GM12878 (cell line): ENCODE measurements around the gene CCDC9. TPM values are rescaled to one million over a fixed set of nuclear protein-coding genes. Genes with fewer than 3 reads are reported as not detected.

Experiments
- ATAC-seq: fragments of 200-7000 bp; cut with Tn5 transposase; 3 replicates; pipeline ENCODE4 v1.9.1; 2020; ENCODE audit warnings: mild to moderate bottlenecking, moderate library complexity
- BruUV-seq: library from RNA; stranded (reverse); fragments of 400-500 nt; replicated peaks from 2 replicates; lab custom pipeline; 2021; lab: Mats Ljungman, UMichigan
- CTCF ChIA-PET: fragments of 300-600 bp; sonication (Branson Sonifier 250); formaldehyde crosslinking; extraction: SDS; loops from one replicate; lab custom pipeline; 2021; ENCODE audit warnings: inconsistent platforms; lab: Yijun Ruan, JAX
- POLR2A ChIA-PET: fragments of 350-600 bp; formaldehyde crosslinking; extraction: SDS; loops from one replicate; lab custom pipeline; 2021; ENCODE audit warnings: inconsistent platforms; lab: Charles Lee
- RAD21 ChIA-PET: fragments of 300-600 bp; sonication (Branson Sonifier 250); formaldehyde crosslinking; loops from one replicate; lab custom pipeline; 2023; ENCODE audit warnings: antibody characterized with exemption; ENCODE audit not compliant: unreplicated experiment; lab: Charles Lee
- SMC1A ChIA-PET: fragments of 300-600 bp; sonication (Branson Sonifier 250); formaldehyde crosslinking; loops from one replicate; lab custom pipeline; 2023; ENCODE audit not compliant: unreplicated experiment, uncharacterized antibody; lab: Charles Lee
- DNase-seq: peaks from one replicate; pipeline ENCODE4 v3.0.0-alpha.2; 2011; ENCODE audit warnings: low read depth, low spot score
- FAIRE-seq: peaks from 3 replicates; lab custom pipeline; 2011; peaks lifted over from hg19 to GRCh38; lab: Jason Lieb, UNC
- H2AFZ ChIP-seq: 2 replicates; pipeline ENCODE4 v1.6.0; 2011; ENCODE audit warnings: low read depth, low read length, control low read depth; ENCODE audit not compliant: control insufficient read depth
- H3K27ac ChIP-seq: 2 replicates; pipeline ENCODE4 v1.5.1; 2011; ENCODE audit warnings: control low read depth; ENCODE audit not compliant: control insufficient read depth, insufficient read depth
- H3K27me3 ChIP-seq, 2 experiments: replicated peaks in 1 of 2; 2 replicates each; pipeline versions ENCODE4 v1.6.0 to v1.6.1; 2011; ENCODE audit warnings: low read length in 1 of 2; ENCODE audit not compliant: control insufficient read depth in 2 of 2, insufficient read depth in 2 of 2
- H3K36me3 ChIP-seq, 2 experiments: 2 replicates each; pipeline ENCODE4 v1.5.1; 2011; ENCODE audit warnings: low read length in 1 of 2; ENCODE audit not compliant: control insufficient read depth in 2 of 2, insufficient read depth in 2 of 2
- H3K4me1 ChIP-seq: 2 replicates; pipeline ENCODE4 v1.6.1; 2011; ENCODE audit warnings: mild to moderate bottlenecking, low read length, moderate library complexity, mixed read lengths; ENCODE audit not compliant: control insufficient read depth, insufficient read depth
- H3K4me2 ChIP-seq: 2 replicates; pipeline ENCODE4 v1.6.0; 2011; ENCODE audit warnings: control low read depth; ENCODE audit not compliant: control insufficient read depth, insufficient read depth
- H3K4me3 ChIP-seq: fragments of 200-600 bp; sonication (generic); 2 replicates; pipeline ENCODE4 v1.5.1; 2016
- H3K79me2 ChIP-seq: 2 replicates; pipeline ENCODE4 v1.6.0; 2011; ENCODE audit warnings: low read length; ENCODE audit not compliant: control insufficient read depth, insufficient read depth
- H3K9ac ChIP-seq: 2 replicates; pipeline ENCODE4 v1.8.0; 2011; ENCODE audit warnings: low read length, control low read depth, mixed read lengths; ENCODE audit not compliant: control insufficient read depth, insufficient read depth
- H3K9me3 ChIP-seq: replicated peaks from 3 replicates; pipeline ENCODE4 v1.5.1; 2011; ENCODE audit warnings: mild to moderate bottlenecking, low read length; ENCODE audit not compliant: control insufficient read depth, insufficient read depth
- H4K20me1 ChIP-seq: 2 replicates; pipeline ENCODE4 v1.6.0; 2011; ENCODE audit not compliant: control insufficient read depth, insufficient read depth
- BCL3 ChIP-seq: IDR thresholded peaks from 2 replicates; pipeline ENCODE4 v1.6.1; 2011; ENCODE audit warnings: borderline replicate concordance, low read depth, mild to moderate bottlenecking, moderate library complexity, low read length; ENCODE audit not compliant: insufficient read depth, poor library complexity, severe bottlenecking
- CHD2 ChIP-seq: IDR thresholded peaks from 2 replicates; pipeline ENCODE4 v1.6.1; 2011; ENCODE audit warnings: low read depth, low read length, improper control_type of control experiment, borderline replicate concordance
- NBN ChIP-seq: fragments of 450-650 bp; IDR thresholded peaks from 2 replicates; pipeline ENCODE4 v1.6.1; 2016
- PBX3 ChIP-seq: IDR thresholded peaks from 2 replicates; pipeline ENCODE4 v1.6.1; 2011; ENCODE audit warnings: mild to moderate bottlenecking, low read depth, low read length, moderate library complexity; ENCODE audit not compliant: insufficient replicate concordance
- RELB ChIP-seq: fragments of 450-650 bp; IDR thresholded peaks from 2 replicates; pipeline ENCODE4 v1.6.1; 2017; ENCODE audit warnings: low read depth, mild to moderate bottlenecking, moderate library complexity
- RFX5 ChIP-seq: IDR thresholded peaks from 2 replicates; pipeline ENCODE4 v1.6.1; 2011; ENCODE audit warnings: low read depth, low read length, improper control_type of control experiment
- RUNX3 ChIP-seq: IDR thresholded peaks from 2 replicates; pipeline ENCODE4 v1.6.1; 2012; ENCODE audit warnings: low read length, inconsistent platforms
- SIN3A ChIP-seq: IDR thresholded peaks from 2 replicates; pipeline ENCODE4 v1.6.1; 2012; ENCODE audit warnings: low read depth, low read length, improper control_type of control experiment
- SREBF2 ChIP-seq: IDR thresholded peaks from 2 replicates; pipeline ENCODE4 v1.6.1; 2012; ENCODE audit warnings: mild to moderate bottlenecking, low read length
- STAT1 ChIP-seq: fragments of 450-650 bp; conservative IDR thresholded peaks from 2 replicates; pipeline ENCODE4 v1.6.1; 2014; ENCODE audit warnings: antibody characterized with exemption, mild to moderate bottlenecking
- TARDBP ChIP-seq: IDR thresholded peaks from 2 replicates; pipeline ENCODE4 v1.6.1; 2016; ENCODE audit warnings: borderline replicate concordance
- TCF7 ChIP-seq: IDR thresholded peaks from 2 replicates; pipeline ENCODE4 v1.6.1; 2014; ENCODE audit warnings: antibody characterized with exemption, borderline replicate concordance
- ZBTB40 ChIP-seq: fragments of 450-650 bp; IDR thresholded peaks from 2 replicates; pipeline ENCODE4 v1.6.1; 2016; ENCODE audit warnings: mild to moderate bottlenecking, moderate library complexity, borderline replicate concordance
- WGBS: methylation state at CpG from one replicate; pipeline ENCODE4 v1.1.6; 2016; ENCODE audit warnings: low lambda C conversion rate; ENCODE audit not compliant: insufficient replicate concordance, insufficient coverage; ENCODE audit errors: missing lambda C conversion rate; 5-methylcytosine and 5-hydroxymethylcytosine counted together
- in situ Hi-C: fragments of 300-500 bp; cut with MboI; formaldehyde crosslinking; loops from 9 replicates; pipeline ENCODE4 v1.14.3; 2018; ENCODE audit warnings: mixed read lengths
- intact Hi-C: fragments of 100-400 bp; cut with micrococcal nuclease; formaldehyde crosslinking; loops from one replicate; pipeline ENCODE4 v1.14.2; 2022; ENCODE audit not compliant: unreplicated experiment
- polyA plus RNA-seq, 11 experiments: library from polyadenylated mRNA; depleted of rRNA in 4 of 11; unstranded in 6 of 11; stranded (reverse) in 5 of 11; fragments of >200 nt; fragmentation: Nextera tagmentation in 4 of 11; fragmentation: Illumina TruSeq in 1 of 11; extraction: Ambion mirVana in 4 of 11; extraction: Trizol in 1 of 11; gene quantifications; 1 replicate in 1 of 11; 2 replicates in 10 of 11; pipeline versions ENCODE4 v1.2.1 to v1.2.3, GENCODE V29; 2011 to 2016; ENCODE audit warnings: inconsistent platforms in 2 of 11, missing spikeins in 2 of 11, low read depth in 1 of 11
- total RNA-seq, 4 experiments: library from RNA; depleted of rRNA in 3 of 4; stranded (reverse); fragments of >200 nt in 3 of 4; fragmentation: Illumina TruSeq in 1 of 4; extraction: Trizol in 1 of 4; gene quantifications; 2 replicates each; pipeline versions ENCODE4 v1.2.1 to v1.2.3, GENCODE V29; 2013 to 2021

Gene CCDC9
- total and polyA plus RNA-seq, 10 of the 15 experiments (the other 5 are each of a cell fraction or from before 2014, with no cell fraction given), result 0.18 to 17.5 (median 7.1) TPM; not detected in 1

GRCh38 chr19:47240996-47241918 lies 15.1 kb upstream of the CCDC9 start:
- peaks cover 1 to 4% of the 10 kb centered on the region in 2 experiments for H3K27me3 ChIP-seq
- BruUV-seq, result no TSS peak
- no peak for FAIRE-seq
- ChIA-PET POLR2A (interaction anchor here (1.3 kb wide), 1 partner anchor 9 kb away, joined by 7 read pairs; no protein-coding TSS in a partner anchor), CTCF (interaction anchor here (3.6 kb wide), 1 partner anchor 31 kb away, joined by 25 read pairs; no protein-coding TSS in a partner anchor), SMC1A (interaction anchor here (0.9 kb wide), 1 partner anchor 15 kb away, joined by 4 read pairs; no protein-coding TSS in a partner anchor), RAD21 (interaction anchor here (0.7 to 3.0 kb wide), 2 partner anchors 30 to 1601 kb away, joined by 3 to 12 read pairs; no protein-coding TSS in a partner anchor)
- H3K4me3 ChIP-seq, result no peak overlapping the region
- no peaks in the 10 kb centered on the region for H3K79me2 ChIP-seq
- peaks cover 29% of the 10 kb centered on the region for H3K4me1 ChIP-seq
- no peaks in the 10 kb centered on the region for H4K20me1 ChIP-seq
- no peaks in the 10 kb centered on the region; the same call in 2 of the 3 replicates for H3K9me3 ChIP-seq
- H3K27ac ChIP-seq, result no peak overlapping the region
- H3K36me3 ChIP-seq, result no peaks in the 10 kb centered on the region
- DNase-seq, result no peak
- WGBS, result 6% methylated on average over 18 of the region's 27 CpGs
- peak; percentile 42 for ATAC-seq
- intact Hi-C loops (loop anchor here (1.0 to 10.0 kb wide), 2 partner anchors 10 to 206 kb away; partner anchors contain the start of gene BBC3), in situ Hi-C loops (no loop called here)
- peak overlapping the region; percentile 48; the same call in 1 of the 2 replicates for H2AFZ ChIP-seq
- H3K4me2 ChIP-seq, result peak overlapping the region; percentile 79
- H3K9ac ChIP-seq, result peak overlapping the region; percentile 29; the same call in 1 of the 2 replicates
- peak; percentile 49 for TF ChIP-seq PBX3
- TF ChIP-seq TCF7, result no peak
- no peak for TF ChIP-seq STAT1
- TF ChIP-seq SREBF2, result no peak
- TF ChIP-seq NBN, result peak; percentile 64
- TF ChIP-seq RFX5, result peak; percentile 65; the same call in 1 of the 2 replicates
- TF ChIP-seq SIN3A, result no peak
- TF ChIP-seq TARDBP, result no peak
- TF ChIP-seq BCL3, result peak; percentile 80
- TF ChIP-seq RELB, result peak; percentile 40; the same call in 1 of the 2 replicates
- TF ChIP-seq CHD2, result peak; percentile 25; the same call in 1 of the 2 replicates
- no peak; the same call in 1 of the 2 replicates for TF ChIP-seq ZBTB40
- 0 out of 2 replicates have a peak, but pooled peaks have one; percentile 14 for TF ChIP-seq RUNX3
